Stimulated activated naive B cell treated with anti-CD40 and anti-IgM and Interleukin-4, amounts not matched to agents 10 μg/mL and 1 μg/mL and 100 μg/mL, for 72 hours (primary cell): ENCODE results near the gene SMAD3.
"Not testable (repeated sequence)": the region's sequence is repeated elsewhere in the genome, so short reads cannot be mapped to it uniquely, and the experiment has no call there.

ENCODE experiments used
- ATAC-seq, 2 donors: fragments of 150-1000 bp; cut with Tn5 transposase; replicated peaks; 2 replicates each; pipeline ENCODE4 v1.10.0; 2021; ENCODE audit warnings: moderate library complexity in 1 of 2
- DNase-seq: peaks from one replicate; pipeline ENCODE4 v3.0.0; 2021
- H3K27ac Mint-ChIP-seq: one replicate; pipeline ENCODE4 v1.8.0; 2022; ENCODE audit warnings: mild to moderate bottlenecking, mixed read lengths
- H3K27me3 Mint-ChIP-seq, 2 donors: one replicate each; pipeline ENCODE4 v1.8.0; 2022; ENCODE audit warnings: mixed read lengths in 2 of 2
- H3K36me3 Mint-ChIP-seq, 2 donors: one replicate each; pipeline ENCODE4 v1.8.0; 2022; ENCODE audit warnings: mixed read lengths in 2 of 2, mild to moderate bottlenecking in 1 of 2
- H3K4me1 Mint-ChIP-seq, 2 donors: one replicate each; pipeline ENCODE4 v1.8.0; 2022; ENCODE audit warnings: mixed read lengths in 2 of 2, mild to moderate bottlenecking in 1 of 2
- H3K4me3 Mint-ChIP-seq, 2 donors: one replicate each; pipeline ENCODE4 v1.8.0; 2022; ENCODE audit warnings: mild to moderate bottlenecking in 2 of 2, mixed read lengths in 2 of 2, moderate library complexity in 1 of 2
- H3K9me3 Mint-ChIP-seq, 2 donors: one replicate each; pipeline ENCODE4 v1.8.0; 2022; ENCODE audit warnings: mixed read lengths in 2 of 2, mild to moderate bottlenecking in 1 of 2

SMAD3 gene

DNA sequence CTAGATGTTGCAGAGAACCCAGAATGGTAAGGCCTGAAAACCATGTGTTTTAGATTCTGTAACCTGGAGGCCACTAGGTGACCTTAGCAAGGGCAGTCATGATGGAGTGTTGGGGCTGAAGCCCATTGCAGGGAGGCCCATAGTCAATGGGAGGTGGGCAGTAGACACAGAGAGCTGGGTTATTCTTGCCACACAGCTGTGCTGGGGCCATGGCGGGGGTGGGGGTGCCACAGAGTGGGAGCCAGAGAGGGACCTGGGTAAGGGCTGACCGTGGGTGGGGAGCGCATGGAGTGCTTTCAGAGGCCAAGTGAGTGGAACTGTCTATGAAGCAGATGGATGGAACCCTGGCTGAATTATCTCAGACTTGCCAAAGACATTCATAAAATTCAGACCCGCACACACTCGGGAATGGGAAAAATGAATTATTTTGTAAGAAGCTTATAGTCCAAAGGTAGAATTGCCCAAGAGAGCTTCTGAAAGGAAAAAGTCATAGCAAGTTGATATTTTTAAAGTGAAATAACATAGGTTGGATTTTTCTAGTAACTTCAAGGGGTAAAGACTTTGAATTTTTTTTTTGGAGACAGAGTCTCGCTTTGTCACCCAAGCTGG is 53.9 kb downstream of the SMAD3 start:
- H3K4me3 Mint-ChIP-seq = no peak overlapping the region
- DNase-seq = no peak
- peaks cover 74 to 91% of the 10 kb centered on the region in 2 donors for H3K4me1 Mint-ChIP-seq
- peak overlapping the region; percentile 83 for H3K27ac Mint-ChIP-seq
- H3K36me3 Mint-ChIP-seq = peaks cover 11 to 21% of the 10 kb centered on the region in 2 donors
- no peak for ATAC-seq
- H3K9me3 Mint-ChIP-seq = no peaks in the 10 kb centered on the region
- H3K27me3 Mint-ChIP-seq = no peaks in the 10 kb centered on the region

DNA sequence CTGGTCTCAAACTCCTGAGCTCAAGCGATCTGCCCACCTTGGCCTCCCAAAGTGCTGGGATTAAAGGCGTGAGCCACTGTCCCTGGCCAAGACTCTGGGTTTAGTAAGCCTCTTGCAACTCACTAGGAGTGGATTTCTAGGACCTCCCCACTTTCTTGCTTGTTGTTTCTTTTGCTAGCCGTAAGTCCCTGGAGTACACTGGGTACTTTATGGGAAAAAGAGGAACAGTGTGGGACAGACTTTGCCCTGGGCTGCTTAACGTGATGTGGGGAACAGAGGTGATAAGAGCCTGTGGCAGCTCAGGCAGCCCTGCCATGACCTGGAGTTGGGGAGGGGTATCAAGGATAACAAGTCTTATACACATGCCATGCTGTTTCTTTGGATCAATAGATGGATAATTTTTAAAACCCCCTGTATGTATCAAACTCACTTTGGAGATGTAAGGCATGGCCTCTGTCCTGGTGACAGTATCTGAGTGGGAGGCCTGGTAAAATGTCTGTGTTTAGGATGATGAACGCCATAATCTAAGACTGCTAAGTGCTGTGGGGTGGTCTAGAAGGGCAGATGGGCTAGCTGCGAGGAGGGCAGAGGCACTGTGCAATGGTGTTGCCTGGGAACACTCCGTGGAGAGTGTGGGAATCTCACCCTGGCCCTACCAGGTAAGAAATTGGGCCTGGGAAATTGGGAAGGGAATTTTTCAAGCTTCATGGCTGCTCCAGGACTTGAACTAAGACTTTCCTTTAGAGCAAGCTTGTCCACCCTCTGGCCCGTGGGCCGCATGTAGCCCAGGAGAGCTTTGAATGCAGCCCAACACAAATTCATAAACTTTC is 54.8 kb downstream of the SMAD3 start:
- DNase-seq (no peak), ATAC-seq (no peak)
- Mint-ChIP-seq H3K27me3 (no peaks in the 10 kb centered on the region), H3K36me3 (peaks cover 11 to 14% of the 10 kb centered on the region in 2 donors), H3K4me3 (peak overlapping the region; percentile 3 to 18), H3K27ac (peak overlapping the region; percentile 100), H3K4me1 (peaks cover 72 to 91% of the 10 kb centered on the region in 2 donors), H3K9me3 (no peaks in the 10 kb centered on the region)

DNA sequence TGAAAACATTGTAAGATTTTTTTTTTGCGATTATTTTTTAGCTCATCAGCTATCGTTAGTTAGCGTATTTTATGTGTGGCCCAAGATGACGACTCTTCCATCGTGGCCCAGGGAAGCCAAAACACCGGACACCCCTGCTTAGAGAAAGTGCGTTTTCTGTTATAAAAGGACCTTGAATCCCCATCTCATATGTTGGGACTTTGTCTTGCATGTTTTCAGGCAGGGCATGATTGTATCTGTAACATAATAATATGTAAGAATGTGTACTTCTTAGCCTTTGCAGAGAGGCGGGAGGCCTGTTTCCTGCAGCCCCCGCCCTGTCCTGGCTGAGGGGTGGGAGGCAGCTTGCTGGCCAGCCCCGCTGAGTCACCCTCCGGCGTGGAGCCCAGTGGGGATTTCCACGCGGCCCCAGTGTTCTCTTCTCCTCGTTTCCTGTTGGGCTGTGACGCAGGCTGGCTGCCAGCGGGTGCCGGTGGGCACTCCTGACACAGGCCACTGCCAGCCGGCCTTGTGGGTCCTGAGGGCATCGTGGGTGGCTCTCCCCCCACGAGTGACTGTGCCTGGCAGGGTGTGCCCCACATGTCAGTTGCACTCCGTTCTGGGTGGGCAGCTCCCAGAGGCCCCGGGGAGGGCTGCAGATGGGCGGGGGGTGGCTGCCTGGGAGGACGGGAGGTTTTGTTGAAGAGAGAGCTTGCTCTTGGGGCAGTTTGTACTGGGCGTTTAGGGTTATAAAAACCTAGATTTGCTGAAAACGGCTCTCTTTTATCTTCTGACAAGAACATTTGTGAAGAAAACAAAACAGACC is 55.6 kb downstream of the SMAD3 start:
- no peaks in the 10 kb centered on the region for H3K9me3 Mint-ChIP-seq
- DNase-seq (peak; percentile 91), ATAC-seq (peak; percentile 92)
- no peaks in the 10 kb centered on the region for H3K27me3 Mint-ChIP-seq
- peak overlapping the region; percentile 100 for H3K27ac Mint-ChIP-seq
- peaks cover 72 to 91% of the 10 kb centered on the region in 2 donors for H3K4me1 Mint-ChIP-seq
- peak overlapping the region; percentile 86 to 96 for H3K4me3 Mint-ChIP-seq
- peaks cover 15 to 18% of the 10 kb centered on the region in 2 donors for H3K36me3 Mint-ChIP-seq

DNA sequence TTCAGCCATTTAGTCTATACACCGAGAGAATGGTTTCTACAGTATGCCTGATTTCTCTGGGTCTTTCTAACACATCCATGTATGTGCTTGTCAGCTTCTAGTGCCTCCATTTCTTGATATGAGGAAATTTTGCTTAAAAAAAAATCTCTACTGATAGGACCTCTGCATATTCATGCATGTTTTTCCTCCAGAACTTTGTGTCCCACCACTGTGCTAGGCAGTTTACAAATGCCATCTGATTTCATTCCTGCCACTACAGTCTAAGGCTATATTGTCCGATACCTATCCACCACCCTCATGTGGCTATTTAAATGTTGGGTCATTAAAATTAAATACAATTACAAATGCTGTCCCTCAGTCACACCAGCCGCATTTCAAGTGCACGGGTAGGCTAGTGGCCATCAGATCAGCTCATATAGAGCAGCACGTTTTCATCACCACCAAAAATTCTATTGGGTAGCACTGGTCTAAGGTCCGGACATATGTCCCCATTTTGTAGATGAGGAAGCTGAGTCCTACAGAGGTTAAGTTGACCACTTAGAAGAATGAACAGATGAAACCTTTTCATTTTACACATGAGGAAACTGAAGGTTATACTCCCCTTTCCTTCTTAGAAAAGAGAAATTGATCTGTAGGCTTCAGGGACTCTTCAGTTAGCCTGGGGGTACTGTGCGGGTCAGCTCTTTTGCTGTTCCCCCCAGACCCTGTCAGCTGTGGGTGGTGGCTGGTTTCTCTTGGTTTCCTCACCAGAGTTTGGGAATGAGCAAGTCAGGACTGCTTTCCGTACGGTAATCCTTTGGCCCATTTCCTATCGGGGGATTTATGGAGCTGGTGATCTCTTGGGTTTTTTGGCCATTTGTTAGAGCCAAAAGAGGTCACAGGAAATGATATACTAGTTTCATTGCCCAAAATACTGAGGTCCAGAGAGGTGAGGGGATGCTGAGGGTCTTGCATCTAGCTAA is 56.5 kb downstream of the SMAD3 start:
- DNase-seq (no peak), ATAC-seq (peak in 1 of 2 donors; percentile 2)
- no peaks in the 10 kb centered on the region for H3K27me3 Mint-ChIP-seq
- peaks cover 70 to 91% of the 10 kb centered on the region in 2 donors for H3K4me1 Mint-ChIP-seq
- no peaks in the 10 kb centered on the region for H3K9me3 Mint-ChIP-seq
- peaks cover 15 to 19% of the 10 kb centered on the region in 2 donors for H3K36me3 Mint-ChIP-seq
- peak overlapping the region; percentile 100 for H3K27ac Mint-ChIP-seq
- H3K4me3 Mint-ChIP-seq = peak overlapping the region; percentile 39 to 96

GRCh38 chr15:67122816-67123215 is 57.4 kb downstream of the SMAD3 start:
- ATAC-seq, DNase-seq, H3K9me3 Mint-ChIP-seq, H3K27me3 Mint-ChIP-seq, H3K4me3 Mint-ChIP-seq: not testable (repeated sequence)
- H3K27ac Mint-ChIP-seq = peak overlapping the region; percentile 100
- peaks cover 69 to 91% of the 10 kb centered on the region in 2 donors for H3K4me1 Mint-ChIP-seq
- peaks cover 21 to 26% of the 10 kb centered on the region in 2 donors for H3K36me3 Mint-ChIP-seq

DNA sequence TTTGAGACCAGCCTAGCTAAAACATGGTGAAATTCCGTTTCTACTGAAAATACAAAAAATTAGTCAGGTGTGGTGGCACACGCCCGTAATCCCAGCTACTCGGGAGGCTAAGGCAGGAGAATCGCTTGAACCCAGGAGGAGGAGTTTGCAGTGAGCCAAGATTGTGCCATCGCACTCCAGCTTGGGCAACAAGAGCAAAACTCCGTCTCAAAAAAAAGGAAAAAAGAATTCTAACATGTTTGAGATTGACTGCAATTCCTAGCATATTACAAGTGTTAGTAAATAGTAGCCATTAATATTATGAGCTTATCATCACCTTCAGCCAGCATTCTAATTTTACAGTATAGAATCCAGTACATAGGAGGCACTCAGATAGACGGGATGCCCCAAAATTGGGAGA is 57.9 kb downstream of the SMAD3 start:
- Mint-ChIP-seq H3K36me3 (peaks cover 22 to 30% of the 10 kb centered on the region in 2 donors), H3K4me1 (peaks cover 68 to 91% of the 10 kb centered on the region in 2 donors)
- H3K27me3 Mint-ChIP-seq, H3K27ac Mint-ChIP-seq, H3K9me3 Mint-ChIP-seq, H3K4me3 Mint-ChIP-seq, DNase-seq, ATAC-seq: not testable (repeated sequence)

DNA sequence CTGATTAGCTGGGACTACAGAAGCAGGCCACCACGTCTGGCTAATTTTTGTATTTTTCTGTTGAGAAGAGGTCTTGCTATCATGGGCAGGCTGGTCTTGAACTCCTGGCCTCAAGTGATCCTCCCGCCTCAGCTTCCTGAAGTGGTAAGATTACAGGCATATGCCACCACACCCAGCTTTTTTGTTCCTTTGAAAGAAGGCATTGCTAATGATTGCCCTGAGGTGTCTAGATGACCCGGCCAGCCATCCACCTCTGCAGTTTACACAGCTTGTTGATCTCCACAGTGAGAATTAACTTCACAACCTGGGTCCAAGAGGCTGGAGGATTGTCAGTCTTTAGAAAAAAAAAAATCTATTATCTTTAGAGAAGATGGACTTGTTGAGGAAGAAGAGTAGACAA is 58.7 kb downstream of the SMAD3 start:
- peak overlapping the region; percentile 47 for H3K27ac Mint-ChIP-seq
- H3K27me3 Mint-ChIP-seq = no peaks in the 10 kb centered on the region
- ATAC-seq = no peak
- H3K4me3 Mint-ChIP-seq = no peak overlapping the region
- H3K9me3 Mint-ChIP-seq = no peaks in the 10 kb centered on the region
- DNase-seq = no peak
- peaks cover 17 to 26% of the 10 kb centered on the region in 2 donors for H3K36me3 Mint-ChIP-seq
- peaks cover 61 to 90% of the 10 kb centered on the region in 2 donors for H3K4me1 Mint-ChIP-seq

- H3K9me3 Mint-ChIP-seq = no peaks in the 10 kb centered on the region
- peaks cover 56 to 85% of the 10 kb centered on the region in 2 donors for H3K4me1 Mint-ChIP-seq
- ATAC-seq (no peak), DNase-seq (no peak)
- H3K36me3 Mint-ChIP-seq = peaks cover 15 to 26% of the 10 kb centered on the region in 2 donors
- H3K27ac Mint-ChIP-seq = peak overlapping the region; percentile 88
- peak overlapping the region in 1 of 2 donors; percentile 30 for H3K4me3 Mint-ChIP-seq
- H3K27me3 Mint-ChIP-seq = no peaks in the 10 kb centered on the region
Observed at GRCh38 chr15:67124911-67125588, 59.6 kb downstream of the SMAD3 start.

GRCh38 chr15:67125589-67126502 is 60.4 kb downstream of the SMAD3 start:
- Mint-ChIP-seq H3K27me3 (no peaks in the 10 kb centered on the region), H3K36me3 (peaks cover 15 to 25% of the 10 kb centered on the region in 2 donors), H3K4me3 (peak overlapping the region in 1 of 2 donors; percentile 30), H3K9me3 (no peaks in the 10 kb centered on the region), H3K27ac (peak overlapping the region; percentile 88), H3K4me1 (peaks cover 57 to 85% of the 10 kb centered on the region in 2 donors)
- DNase-seq = no peak
- ATAC-seq = no peak

- Mint-ChIP-seq H3K27ac (peak overlapping the region; percentile 57), H3K36me3 (peaks cover 15 to 25% of the 10 kb centered on the region in 2 donors), H3K4me1 (peaks cover 59 to 85% of the 10 kb centered on the region in 2 donors), H3K4me3 (peak overlapping the region; percentile 39 to 55), H3K27me3 (no peaks in the 10 kb centered on the region), H3K9me3 (no peaks in the 10 kb centered on the region)
- ATAC-seq (no peak), DNase-seq (no peak)
Observed at GRCh38 chr15:67126551-67127330, 61.3 kb downstream of the SMAD3 start.

DNA sequence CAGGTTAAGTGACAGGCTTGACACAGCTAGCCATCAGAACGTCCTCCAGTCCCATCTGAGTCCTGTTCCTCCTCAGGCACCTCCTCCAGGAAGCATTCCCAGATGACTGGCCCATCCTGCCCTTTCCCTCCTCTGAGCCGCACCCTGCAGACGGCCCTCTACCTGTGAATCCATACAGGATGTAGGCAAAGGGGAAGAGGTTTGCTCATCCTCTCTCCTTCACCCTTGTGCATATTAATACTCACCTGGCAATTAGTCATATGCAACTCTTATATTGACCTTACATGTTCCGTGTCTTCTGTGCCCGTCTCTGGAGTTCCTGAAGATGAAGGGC is 61.9 kb downstream of the SMAD3 start:
- no peak overlapping the region for H3K4me3 Mint-ChIP-seq
- H3K36me3 Mint-ChIP-seq = peaks cover 15 to 25% of the 10 kb centered on the region in 2 donors
- DNase-seq (no peak), ATAC-seq (no peak)
- no peaks in the 10 kb centered on the region for H3K27me3 Mint-ChIP-seq
- H3K9me3 Mint-ChIP-seq = no peaks in the 10 kb centered on the region
- H3K4me1 Mint-ChIP-seq = peaks cover 60 to 85% of the 10 kb centered on the region in 2 donors
- peak overlapping the region; percentile 57 for H3K27ac Mint-ChIP-seq
